NCI-H2196 (cell line): ENCODE data around the gene SRCAP.

Experiments
- DNase-seq: peaks from one replicate; lab custom pipeline; 2025; ENCODE audit not compliant: unreplicated experiment; lab: John Stamatoyannopoulos, UW

The SRCAP gene

GRCh38 chr16:30728899-30729672 is 30.1 kb downstream of the SRCAP start:
- DNase-seq = no peak

GRCh38 chr16:30731411-30731810 is 32.4 kb downstream of the SRCAP start:
- DNase-seq = no peak

GRCh38 chr16:30736995-30737793 is 38.2 kb downstream of the SRCAP start:
- DNase-seq = no peak

GRCh38 chr16:30737794-30738648 is 39.0 kb downstream of the SRCAP start:
- DNase-seq = no peak

GRCh38 chr16:30738984-30739951 is 40.3 kb downstream of the SRCAP start:
- no peak for DNase-seq

GRCh38 chr16:30740364-30741251 is 41.6 kb downstream of the SRCAP start:
- DNase-seq = peak; percentile 94

DNA sequence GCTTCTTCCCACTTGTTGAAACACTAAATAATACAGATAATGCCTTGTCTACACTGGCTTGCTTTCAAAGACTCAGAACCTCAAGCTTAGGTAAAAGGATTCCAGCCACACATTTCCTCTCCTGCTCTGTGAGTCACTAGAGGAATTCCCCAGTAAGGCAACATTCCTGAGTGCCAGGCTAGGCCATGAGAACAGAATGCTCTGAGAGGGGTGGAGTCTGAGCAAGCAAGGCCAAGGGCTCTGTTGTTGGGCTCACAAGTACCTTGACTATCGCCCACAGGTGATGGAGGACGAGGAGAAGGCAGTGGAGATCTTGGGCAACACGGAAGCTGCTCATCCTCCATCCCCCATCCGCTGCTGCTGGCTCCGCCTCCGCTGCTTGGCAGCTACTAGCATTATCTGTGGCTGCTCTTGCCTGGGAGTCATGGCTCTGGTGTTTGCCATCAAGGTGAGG is 42.5 kb downstream of the SRCAP start:
- DNase-seq = peak; percentile 64

DNA sequence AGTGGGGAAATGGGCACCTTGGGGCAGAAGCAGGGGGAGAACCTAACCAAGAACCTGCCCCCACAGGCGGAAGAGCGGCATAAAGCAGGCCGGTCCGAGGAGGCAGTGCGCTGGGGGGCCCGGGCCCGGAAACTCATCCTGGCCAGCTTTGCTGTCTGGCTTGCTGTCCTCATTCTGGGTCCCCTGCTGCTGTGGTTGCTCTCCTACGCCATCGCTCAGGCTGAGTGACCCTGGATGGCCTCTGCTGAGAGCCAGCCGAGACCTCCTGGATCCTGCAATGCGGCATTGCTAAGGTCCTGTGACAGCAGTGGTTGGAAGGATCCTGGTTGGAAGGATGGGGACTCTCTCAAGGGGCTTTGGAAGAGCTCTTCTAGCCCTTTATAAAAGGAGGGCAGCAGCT is 44.7 kb downstream of the SRCAP start:
- DNase-seq = no peak

GRCh38 chr16:30744183-30744582 is 45.2 kb downstream of the SRCAP start:
- DNase-seq = no peak

DNA sequence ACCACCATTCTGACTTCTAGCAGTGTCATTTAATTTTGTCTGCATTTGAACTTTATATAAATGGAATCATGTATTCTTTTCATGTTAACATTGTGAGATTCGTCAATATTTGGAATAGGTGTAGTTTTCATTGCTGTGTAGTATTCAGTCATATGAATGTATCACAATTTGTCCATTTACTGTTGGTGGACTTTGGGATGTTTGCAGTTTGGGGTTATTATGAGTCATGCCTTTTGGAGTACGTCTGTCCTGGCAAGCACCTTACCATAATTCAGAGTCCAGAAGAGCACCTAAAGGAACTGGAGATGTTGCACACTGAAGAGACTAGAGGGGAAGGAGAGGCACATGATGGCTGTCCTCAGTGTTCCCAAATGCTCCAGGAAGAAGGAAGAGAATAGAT is 46.1 kb downstream of the SRCAP start:
- DNase-seq = no peak

GRCh38 chr16:30746638-30747175 is 47.7 kb downstream of the SRCAP start:
- DNase-seq = no peak

DNA sequence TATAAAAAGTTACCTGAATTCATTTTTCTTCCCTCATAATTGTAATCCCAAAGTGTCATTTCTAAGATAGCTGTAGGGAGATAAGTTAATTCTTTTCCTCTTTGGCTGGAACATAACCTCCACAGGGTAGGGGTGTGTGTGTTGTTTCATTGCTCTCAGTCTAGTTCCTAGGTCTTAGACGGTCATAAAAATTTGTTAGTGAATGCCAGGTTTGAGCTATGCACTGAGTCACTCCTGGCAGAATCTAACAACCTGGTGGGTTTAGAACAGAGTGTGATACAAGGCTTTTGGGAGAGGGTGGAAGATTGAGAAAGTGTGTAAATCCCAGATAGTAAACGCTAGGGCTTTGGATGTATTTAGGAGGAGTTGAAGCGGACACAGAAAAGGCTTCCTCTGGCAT is 48.4 kb downstream of the SRCAP start:
- DNase-seq = peak; percentile 10

- DNase-seq = peak; percentile 100
These were observed 49.0 kb downstream of the SRCAP start, which contains the start of gene PHKG2 for GRCh38 chr16:30747799-30748633. Gene PHKG2, plus strand, starts transcription at chr16:30748425. Its CDS starts 396 bp downstream, at chr16:30748821.

GRCh38 chr16:30748634-30749445 is 49.9 kb downstream of the SRCAP start:
- DNase-seq = peak; percentile 27

DNA sequence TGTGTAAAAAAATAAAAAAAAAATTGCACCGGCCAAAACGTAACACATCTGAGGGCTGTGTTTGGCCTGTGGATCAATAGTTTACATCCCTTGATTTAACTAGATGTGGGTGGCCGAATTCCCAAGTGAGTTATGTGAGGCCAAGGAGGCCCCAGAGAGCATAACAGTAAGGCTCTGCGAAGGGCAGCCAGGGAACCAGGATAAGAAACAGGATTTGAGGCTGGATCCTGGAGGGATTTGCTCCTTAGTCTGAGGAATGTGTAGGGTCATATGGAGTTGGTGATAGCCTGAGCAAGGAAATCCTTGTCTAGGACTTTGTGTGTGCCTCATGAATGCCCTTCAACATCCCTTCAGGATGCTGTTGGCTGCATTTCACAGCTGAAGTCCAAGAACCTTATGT is 51.2 kb downstream of the SRCAP start:
- no peak for DNase-seq

DNA sequence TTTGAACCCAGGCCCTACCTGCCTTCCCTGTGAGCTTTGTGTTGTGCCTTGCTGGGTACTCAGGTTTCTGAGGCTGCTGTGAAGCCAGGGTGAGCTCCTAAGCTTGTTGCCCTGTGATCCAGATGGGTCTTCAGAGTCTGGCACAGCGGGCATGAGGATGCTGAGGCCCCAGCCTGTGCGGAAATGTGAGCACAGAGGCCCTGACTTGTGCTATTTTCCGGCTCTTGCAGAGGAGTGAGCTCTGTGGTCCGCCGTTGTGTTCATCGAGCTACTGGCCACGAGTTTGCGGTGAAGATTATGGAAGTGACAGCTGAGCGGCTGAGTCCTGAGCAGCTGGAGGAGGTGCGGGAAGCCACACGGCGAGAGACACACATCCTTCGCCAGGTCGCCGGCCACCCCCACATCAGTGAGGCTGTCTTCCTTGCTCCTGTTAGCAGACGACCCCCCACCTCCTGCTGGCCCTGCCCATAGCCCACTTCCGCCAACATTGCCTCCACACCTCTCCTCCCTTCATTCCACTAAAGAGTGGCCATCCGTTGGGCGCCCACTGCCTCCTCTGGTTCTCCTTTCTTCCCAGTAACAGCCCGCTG is 52.0 kb downstream of the SRCAP start:
- no peak for DNase-seq

DNA sequence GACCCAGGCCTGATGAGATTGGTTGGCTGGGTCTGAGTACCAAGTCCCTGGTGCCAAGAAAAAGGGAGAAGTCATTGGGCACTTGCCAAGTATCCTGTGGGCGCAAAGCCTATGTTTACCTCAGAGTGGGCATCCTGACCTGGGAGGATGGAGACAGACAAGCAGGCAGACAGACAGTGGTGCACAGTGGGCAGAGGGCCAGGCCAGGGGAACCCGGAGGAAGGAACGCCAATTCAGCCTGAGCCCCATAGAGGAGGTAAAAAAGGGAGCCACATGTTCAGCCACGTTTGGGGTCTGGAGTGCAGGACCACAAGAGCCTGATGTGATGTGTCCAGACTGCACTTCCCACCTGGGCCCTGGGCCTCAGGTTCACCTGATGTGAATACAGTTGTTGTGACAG is 54.6 kb downstream of the SRCAP start:
- DNase-seq = no peak
